ENCODE data around the gene ABCG4. TPM values are rescaled to one million over a fixed set of nuclear protein-coding genes. Genes with fewer than 3 reads are reported as not detected.
A peak's percentile ranks its signal among the peaks of the same experiment; 100 is the strongest.
"Not testable (repeated sequence)": the region's sequence is repeated elsewhere in the genome, so short reads cannot be mapped to it uniquely, and the experiment has no call there.

Gene ABCG4
- total RNA-seq, 1 experiment from 2014 or later, result 0.25 TPM

GRCh38 chr11:119181677-119182412 is 33.0 kb downstream of the ABCG4 start:
- no peak for DNase-seq (ENCODE audit: low spot score)

GRCh38 chr11:119184399-119184798 is 35.5 kb downstream of the ABCG4 start:
- DNase-seq (ENCODE audit: low spot score), result not testable (repeated sequence)

GRCh38 chr11:119185981-119186634 is 37.3 kb downstream of the ABCG4 start:
- no peak for DNase-seq (ENCODE audit: low spot score)

GRCh38 chr11:119187123-119187892 is 38.5 kb downstream of the ABCG4 start:
- DNase-seq (ENCODE audit: low spot score), result no peak

- no peak for DNase-seq (ENCODE audit: low spot score)
Observed at GRCh38 chr11:119188067-119188466, 39.2 kb downstream of the ABCG4 start.

- no peak for DNase-seq (ENCODE audit: low spot score)
Observed at GRCh38 chr11:119188887-119189286, 40.0 kb downstream of the ABCG4 start.

- DNase-seq (ENCODE audit: low spot score), result no peak
Observed at GRCh38 chr11:119189393-119189792, 40.5 kb downstream of the ABCG4 start.

GRCh38 chr11:119190531-119190930 is 41.7 kb downstream of the ABCG4 start:
- DNase-seq (ENCODE audit: low spot score), result no peak

- DNase-seq (ENCODE audit: low spot score), result not testable (repeated sequence)
Observed at GRCh38 chr11:119191265-119191664, 42.4 kb downstream of the ABCG4 start.

- no peak for DNase-seq (ENCODE audit: low spot score)
Observed at GRCh38 chr11:119192111-119192510, 43.3 kb downstream of the ABCG4 start.

GRCh38 chr11:119193001-119193400 is 44.1 kb downstream of the ABCG4 start:
- no peak for DNase-seq (ENCODE audit: low spot score)

- no peak for DNase-seq (ENCODE audit: low spot score)
Observed at GRCh38 chr11:119193626-119194025, 44.8 kb downstream of the ABCG4 start.

GRCh38 chr11:119194811-119195440 is 46.1 kb downstream of the ABCG4 start:
- no peak for DNase-seq (ENCODE audit: low spot score)

- no peak for DNase-seq (ENCODE audit: low spot score)
Observed at GRCh38 chr11:119195680-119196079, 46.8 kb downstream of the ABCG4 start.

GRCh38 chr11:119196833-119197483 is 48.1 kb downstream of the ABCG4 start:
- DNase-seq (ENCODE audit: low spot score), result peak; percentile 78

GRCh38 chr11:119198925-119199324 is 50.1 kb downstream of the ABCG4 start:
- DNase-seq (ENCODE audit: low spot score), result no peak

- not testable (repeated sequence) for DNase-seq (ENCODE audit: low spot score)
Observed at GRCh38 chr11:119201236-119201635, 52.4 kb downstream of the ABCG4 start.

- no peak for DNase-seq (ENCODE audit: low spot score)
Observed at GRCh38 chr11:119202554-119202953, 53.7 kb downstream of the ABCG4 start.

GRCh38 chr11:119204066-119204465 is 55.2 kb downstream of the ABCG4 start:
- no peak for DNase-seq (ENCODE audit: low spot score)

GRCh38 chr11:119205080-119205479 is 56.2 kb downstream of the ABCG4 start:
- DNase-seq (ENCODE audit: low spot score), result no peak
